NCI-H446 (cell line): Measurements from ENCODE around the gene ALPK1.

Experiments
- DNase-seq, 2 experiments: peaks; one replicate each; lab custom pipeline; 2025; lab: John Stamatoyannopoulos, UW

The ALPK1 gene

DNA sequence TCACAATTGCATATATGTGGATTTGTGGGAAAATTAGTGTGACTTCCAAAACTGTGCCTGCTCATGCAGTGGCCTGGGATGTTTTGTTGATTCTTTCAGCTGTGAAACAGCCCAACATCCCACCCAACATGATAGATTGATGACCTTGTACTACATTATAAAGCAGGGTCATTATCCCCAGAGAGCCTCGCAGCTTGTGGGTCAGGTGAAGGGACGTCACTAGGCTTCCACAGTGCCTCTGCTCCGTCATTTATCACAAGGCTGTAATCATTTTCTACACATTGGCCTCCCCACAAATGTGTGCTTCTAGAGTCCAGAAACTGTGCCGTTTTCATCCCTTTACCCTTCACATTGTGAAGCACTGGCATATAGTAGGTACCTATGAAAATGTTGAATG lies 31.6 kb downstream of the ALPK1 start:
- DNase-seq, result no peak

DNA sequence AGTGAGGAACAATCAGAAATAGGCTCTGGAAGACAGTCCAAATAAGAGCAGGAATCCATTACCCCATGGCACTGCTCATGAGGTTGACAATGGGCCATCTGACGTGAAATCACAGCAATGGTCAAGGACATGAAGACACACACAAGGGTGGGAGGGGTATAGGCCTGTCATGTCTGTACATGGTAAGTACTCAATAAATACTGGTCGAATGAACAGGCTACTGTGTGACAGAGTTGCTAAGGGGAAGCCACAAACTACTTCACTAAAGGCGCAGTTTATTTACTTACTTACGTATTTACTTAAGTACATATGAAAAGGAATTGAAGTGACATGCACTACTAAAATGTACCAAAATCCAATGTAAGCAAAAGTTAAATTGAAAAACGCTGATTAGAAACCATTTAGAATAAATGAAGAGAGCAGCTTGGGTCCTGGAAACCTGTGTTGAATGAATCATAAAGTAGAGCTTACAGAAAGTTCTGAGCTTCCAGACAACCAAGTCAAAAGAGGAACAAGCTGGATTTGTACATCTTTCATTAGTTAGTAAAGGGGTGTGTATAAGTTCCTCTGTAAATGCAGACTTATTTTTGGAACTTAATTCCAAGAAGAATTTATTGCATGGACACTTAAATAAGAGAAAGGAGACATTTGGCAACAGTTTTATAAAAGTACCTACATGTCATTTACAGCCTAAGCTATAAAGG lies 32.7 kb downstream of the ALPK1 start:
- no peak for DNase-seq

- no peak for DNase-seq
Observed at GRCh38 chr4:112330921-112331320, 33.8 kb downstream of the ALPK1 start.

GRCh38 chr4:112332398-112332797 lies 35.2 kb downstream of the ALPK1 start:
- no peak for DNase-seq

- DNase-seq, result no peak
Observed at GRCh38 chr4:112340023-112340422, 42.9 kb downstream of the ALPK1 start.

DNA sequence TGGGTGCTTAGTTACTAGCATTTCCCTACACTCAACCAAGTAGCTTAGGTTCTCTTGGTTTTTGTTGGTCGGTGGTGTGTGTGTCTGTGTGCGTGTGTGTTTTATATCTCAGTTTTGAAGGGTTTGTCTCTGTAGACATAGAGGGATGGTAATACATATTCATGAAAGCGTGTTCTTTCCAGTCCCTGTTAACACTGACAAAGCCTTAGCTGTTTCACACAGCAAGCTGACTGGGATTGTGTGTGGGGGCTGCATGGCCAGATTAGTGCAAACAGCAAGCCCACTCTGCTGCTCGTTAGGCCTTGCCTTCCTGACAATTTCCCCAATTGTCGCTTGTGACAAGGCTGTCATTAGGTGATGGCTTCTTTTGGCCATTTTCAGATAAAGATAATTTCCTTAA lies 43.9 kb downstream of the ALPK1 start:
- no peak for DNase-seq

- DNase-seq, result peak in 1 of 2 experiments; percentile 61
Observed at GRCh38 chr4:112343330-112344080, 46.3 kb downstream of the ALPK1 start.

DNA sequence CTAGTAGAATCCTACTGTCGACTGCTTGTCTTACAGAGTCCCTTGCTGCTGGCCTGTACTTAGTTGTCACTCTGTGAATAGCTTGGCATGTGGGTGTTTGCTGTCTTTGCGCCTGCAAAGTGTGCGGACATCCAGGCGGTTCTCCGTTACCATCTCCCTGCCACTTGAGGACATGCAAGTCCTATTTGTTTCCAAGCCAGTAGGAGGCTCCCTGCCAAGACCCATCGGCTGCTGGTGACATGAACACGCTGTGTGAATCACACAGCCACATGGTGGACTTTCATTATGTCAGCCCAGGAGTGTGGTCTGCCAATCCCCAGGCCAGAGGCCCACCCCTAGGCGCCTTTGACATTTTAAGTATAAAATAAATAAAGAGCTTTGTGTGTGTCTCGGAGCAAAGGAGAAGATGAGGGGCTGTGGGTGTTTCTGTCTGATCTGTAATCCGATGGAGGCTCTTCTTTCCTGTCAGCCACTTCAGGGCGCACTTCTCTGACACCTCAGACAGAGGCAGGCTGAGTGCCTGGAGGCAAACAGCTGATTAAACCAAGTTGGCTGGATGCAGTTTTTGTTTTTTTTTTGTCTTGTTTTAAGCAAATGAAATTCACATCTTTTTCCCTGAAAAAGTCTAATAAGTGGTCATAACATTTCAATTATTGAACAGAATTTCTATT lies 51.5 kb downstream of the ALPK1 start:
- DNase-seq, result peak; percentile 65 to 82

GRCh38 chr4:112352736-112353135 lies 55.6 kb downstream of the ALPK1 start:
- DNase-seq, result no peak

DNA sequence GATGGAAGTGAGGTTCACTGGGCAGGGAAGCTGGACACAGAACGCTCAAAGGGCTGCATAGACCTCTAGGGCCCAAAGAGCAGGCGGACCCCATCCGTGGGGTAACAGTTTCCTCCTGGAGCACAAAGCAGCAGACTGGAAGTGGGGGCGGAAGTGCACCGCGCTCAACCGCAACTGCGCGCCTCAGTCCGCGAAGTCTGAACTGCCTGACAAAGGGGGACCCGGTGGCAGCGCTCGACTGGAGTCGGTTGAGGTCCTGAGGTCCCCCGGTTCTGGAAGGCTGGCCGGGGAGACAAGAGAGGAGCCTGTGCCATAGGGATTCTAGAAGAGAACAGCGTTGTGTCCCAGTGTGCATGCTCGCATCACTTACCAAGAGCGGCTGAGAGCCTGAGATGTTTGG lies 58.5 kb downstream of the ALPK1 start:
- no peak for DNase-seq

DNA sequence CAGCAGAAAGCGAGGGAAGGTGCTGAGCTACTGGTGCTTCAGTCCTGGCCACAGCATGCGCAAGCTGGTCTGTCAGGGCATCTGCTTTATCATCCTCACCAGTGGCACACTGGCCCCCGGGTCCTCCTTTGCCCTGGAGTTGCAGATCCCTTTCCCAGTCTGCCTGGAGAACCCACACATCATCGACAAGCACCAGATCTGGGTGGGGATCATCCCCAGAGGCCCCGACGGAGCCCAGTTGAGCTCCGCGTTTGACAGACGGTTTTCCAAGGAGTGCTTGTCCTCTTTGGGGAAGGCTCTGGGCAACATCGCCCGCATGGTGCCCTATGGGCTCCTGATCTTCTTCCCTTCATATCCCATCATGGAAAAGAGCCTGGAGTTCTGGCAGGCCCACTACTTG lies 60.3 kb downstream of the ALPK1 start:
- DNase-seq, result no peak

DNA sequence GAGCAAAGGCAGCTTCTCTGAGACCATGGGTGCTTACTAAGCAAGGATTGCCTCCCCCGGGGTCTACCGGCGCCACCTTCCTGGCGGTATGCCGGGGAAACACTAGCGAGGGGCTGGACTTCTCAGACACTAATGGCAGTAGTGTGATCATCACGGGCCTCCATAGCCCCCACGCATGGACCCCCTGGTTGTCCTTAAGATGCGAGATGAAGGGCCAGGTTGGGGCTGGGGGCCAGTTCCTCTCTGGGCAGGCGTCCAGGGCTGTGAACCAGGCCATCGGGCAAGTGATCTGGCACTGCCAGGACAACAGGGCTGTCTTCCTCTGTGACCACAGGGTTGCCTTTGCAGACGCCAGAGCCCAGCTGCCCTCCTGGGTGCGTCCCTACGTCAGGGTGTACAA lies 60.7 kb downstream of the ALPK1 start:
- no peak for DNase-seq

- DNase-seq, result no peak
Observed at GRCh38 chr4:112358415-112358814, 61.2 kb downstream of the ALPK1 start.

DNA sequence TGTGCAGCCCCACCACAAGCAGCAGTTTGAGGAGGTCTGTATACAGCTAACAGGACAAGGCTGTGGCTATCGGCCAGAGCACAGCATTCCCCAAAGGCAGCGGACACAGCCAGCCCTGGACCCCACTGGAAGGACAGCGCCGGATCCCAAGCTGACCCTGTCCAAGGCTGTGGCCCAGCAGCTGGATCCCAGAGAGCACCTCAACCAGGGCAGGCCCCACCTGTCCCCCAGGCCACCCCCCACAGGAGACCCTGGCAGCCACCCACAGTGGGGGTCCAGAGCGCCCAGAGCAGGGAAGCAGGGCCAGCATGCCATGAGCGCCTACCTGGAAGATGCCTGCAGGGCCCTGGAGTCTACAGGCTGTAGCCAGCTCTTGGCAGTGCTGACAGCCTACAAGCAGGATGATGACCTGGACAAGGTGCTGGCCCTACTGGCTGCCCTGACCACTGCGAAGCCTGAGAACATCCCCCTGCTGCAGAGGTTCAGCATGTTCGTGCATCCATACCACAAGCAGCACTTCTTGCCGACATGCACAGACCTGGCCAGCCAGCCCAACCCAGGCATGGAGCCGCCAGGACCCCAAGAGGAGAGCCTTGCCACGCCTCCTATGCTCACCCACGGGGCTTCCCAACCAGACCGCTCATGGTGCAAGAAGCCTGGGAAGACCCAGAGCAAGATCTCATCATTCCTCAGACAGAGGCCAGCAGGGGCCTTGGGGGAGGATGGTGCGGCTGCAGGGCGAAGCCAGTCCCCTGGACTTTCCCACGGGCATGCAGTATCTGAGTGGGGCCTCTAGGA lies 62.0 kb downstream of the ALPK1 start:
- DNase-seq, result no peak

- peak in 1 of 2 experiments; percentile 30 for DNase-seq
Observed at GRCh38 chr4:112361181-112361791, 64.1 kb downstream of the ALPK1 start.

GRCh38 chr4:112370466-112370865 lies 73.3 kb downstream of the ALPK1 start:
- DNase-seq, result no peak

GRCh38 chr4:112371361-112371760 lies 74.2 kb downstream of the ALPK1 start:
- no peak for DNase-seq

GRCh38 chr4:112374850-112375249 lies 77.7 kb downstream of the ALPK1 start:
- no peak for DNase-seq

- DNase-seq, result no peak
Observed at GRCh38 chr4:112377171-112377570, 80.0 kb downstream of the ALPK1 start.

DNA sequence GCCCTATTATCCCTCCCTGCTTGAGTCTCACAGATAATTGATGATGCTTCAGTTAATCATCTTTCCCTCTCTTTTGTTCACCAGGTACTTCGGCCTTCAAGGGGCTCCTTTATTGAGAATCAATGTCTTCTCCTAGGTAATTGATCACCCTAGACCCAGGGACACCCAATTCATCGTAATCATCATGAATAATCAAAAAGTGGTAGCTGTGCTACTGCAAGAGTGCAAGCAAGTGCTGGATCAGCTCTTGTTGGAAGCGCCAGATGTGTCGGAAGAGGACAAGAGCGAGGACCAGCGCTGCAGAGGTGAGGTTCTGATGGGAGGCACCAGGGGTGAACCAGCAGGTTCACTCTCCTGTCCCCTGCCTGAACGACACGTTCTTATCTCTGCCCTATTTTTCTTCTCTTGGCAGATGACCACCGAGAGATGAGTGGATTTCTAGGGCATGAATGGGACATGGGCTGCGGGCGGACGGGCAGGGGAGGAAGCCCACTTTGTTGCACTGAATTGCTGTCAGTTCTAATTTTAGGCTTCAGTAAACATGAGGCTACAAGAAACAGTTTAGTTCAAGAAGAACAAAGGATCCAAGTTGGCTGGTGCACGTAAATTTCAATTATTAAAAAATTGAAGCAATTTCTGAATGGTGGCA lies 80.5 kb downstream of the ALPK1 start:
- no peak for DNase-seq

- no peak for DNase-seq
Observed at GRCh38 chr4:112378243-112378620, 81.1 kb downstream of the ALPK1 start.
